ENCODE data around the gene DCBLD1.

DNA sequence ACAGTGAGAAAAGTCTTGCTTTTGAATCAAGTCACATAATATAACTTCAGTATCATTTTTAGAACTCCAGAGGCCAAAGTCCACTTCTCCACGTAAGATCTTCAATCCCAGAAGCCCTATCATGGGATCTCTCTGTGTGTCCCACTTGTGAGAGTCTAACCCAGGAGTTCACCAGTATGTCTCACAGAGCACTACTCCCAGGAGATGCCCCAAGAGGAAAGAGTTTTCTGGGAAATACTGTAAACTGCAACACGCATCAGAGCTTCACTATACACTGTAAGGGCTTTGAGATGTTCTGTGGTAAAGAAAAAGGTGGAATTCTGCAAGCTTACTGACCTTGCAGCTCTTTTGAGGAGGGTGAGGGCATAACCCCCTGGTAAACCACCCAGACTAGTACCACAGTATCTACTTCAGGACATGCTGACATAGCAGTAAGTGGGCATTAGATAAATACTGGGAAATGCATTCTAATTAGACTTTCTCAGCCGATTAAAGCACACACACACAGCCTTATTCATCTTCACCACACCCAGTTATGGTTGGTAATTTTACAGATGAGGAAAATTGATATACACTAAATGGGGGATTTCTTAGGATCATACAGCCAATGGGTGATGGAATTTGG, 12.3 kb downstream of the DCBLD1 start:
- TF ChIP-seq, protein P1, sequence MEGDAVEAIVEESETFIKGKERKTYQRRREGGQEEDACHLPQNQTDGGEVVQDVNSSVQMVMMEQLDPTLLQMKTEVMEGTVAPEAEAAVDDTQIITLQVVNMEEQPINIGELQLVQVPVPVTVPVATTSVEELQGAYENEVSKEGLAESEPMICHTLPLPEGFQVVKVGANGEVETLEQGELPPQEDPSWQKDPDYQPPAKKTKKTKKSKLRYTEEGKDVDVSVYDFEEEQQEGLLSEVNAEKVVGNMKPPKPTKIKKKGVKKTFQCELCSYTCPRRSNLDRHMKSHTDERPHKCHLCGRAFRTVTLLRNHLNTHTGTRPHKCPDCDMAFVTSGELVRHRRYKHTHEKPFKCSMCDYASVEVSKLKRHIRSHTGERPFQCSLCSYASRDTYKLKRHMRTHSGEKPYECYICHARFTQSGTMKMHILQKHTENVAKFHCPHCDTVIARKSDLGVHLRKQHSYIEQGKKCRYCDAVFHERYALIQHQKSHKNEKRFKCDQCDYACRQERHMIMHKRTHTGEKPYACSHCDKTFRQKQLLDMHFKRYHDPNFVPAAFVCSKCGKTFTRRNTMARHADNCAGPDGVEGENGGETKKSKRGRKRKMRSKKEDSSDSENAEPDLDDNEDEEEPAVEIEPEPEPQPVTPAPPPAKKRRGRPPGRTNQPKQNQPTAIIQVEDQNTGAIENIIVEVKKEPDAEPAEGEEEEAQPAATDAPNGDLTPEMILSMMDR (optimal IDR thresholded peaks at IDR 0.05 in 1 of 3, IDR thresholded peaks at IDR 0.05 in 1 of 3, conservative IDR thresholded peaks at IDR 0.05 in 1 of 3; ENCODE audit: extremely low read depth in 1 of 3, insufficient read depth in 2 of 3, low read length in 3 of 3), result no peak
- TF ChIP-seq EZH2 (IDR thresholded peaks at IDR 0.05; ENCODE audit: low read length), result no peak

Data from keratinocyte (primary cell).